Naive thymus-derived CD4-positive, alpha-beta T cell (primary cell): Measurements from ENCODE around the gene NUDT8. TPM values are rescaled to one million over a fixed set of nuclear protein-coding genes. Genes with fewer than 3 reads are reported as not detected.
"Not testable (repeated sequence)": the region's sequence is repeated elsewhere in the genome, so short reads cannot be mapped to it uniquely, and the experiment has no call there.

Experiments used
- ATAC-seq: fragments of 150-1000 bp; cut with Tn5 transposase; 2 replicates; pipeline ENCODE4 v1.10.0; 2021; ENCODE audit warnings: mild to moderate bottlenecking, moderate library complexity
- CTCF ChIA-PET: fragments of 350-600 bp; sonication (Branson Sonifier 250); formaldehyde crosslinking; loops from one replicate; lab custom pipeline; 2021; ENCODE audit warnings: antibody characterized with exemption; lab: Charles Lee
- POLR2A ChIA-PET: fragments of 350-600 bp; sonication (Branson Sonifier 250); formaldehyde crosslinking; loops from one replicate; lab custom pipeline; 2021; ENCODE audit warnings: antibody characterized with exemption, inconsistent platforms; lab: Charles Lee
- DNase-seq, 9 donors: peaks; one replicate each; pipeline versions ENCODE4 v3.0.0 to v3.0.0-alpha.2; 2020 to 2022; ENCODE audit warnings: mixed read lengths in 1 of 9
- H3K27ac ChIP-seq: one replicate; pipeline ENCODE4 v1.7.0; 2013; ENCODE audit warnings: mild to moderate bottlenecking, low read depth, low read length, moderate library complexity
- H3K27me3 ChIP-seq, 2 donors: one replicate each; pipeline ENCODE4 v1.7.0; 2013; ENCODE audit warnings: low read length in 2 of 2, mild to moderate bottlenecking in 2 of 2, moderate library complexity in 2 of 2; ENCODE audit not compliant: control insufficient read depth in 2 of 2, insufficient read depth in 2 of 2
- H3K36me3 ChIP-seq, 3 experiments: 1 replicate in 2 of 3; 2 replicates in 1 of 3; pipeline ENCODE4 v1.7.0; 2013; ENCODE audit warnings: low read length in 3 of 3, mild to moderate bottlenecking in 3 of 3, moderate library complexity in 1 of 3; ENCODE audit not compliant: insufficient read depth in 3 of 3, control insufficient read depth in 2 of 3
- H3K4me1 ChIP-seq, 2 donors: one replicate each; pipeline ENCODE4 v1.7.0; 2013; ENCODE audit warnings: low read length in 2 of 2, mild to moderate bottlenecking in 2 of 2, moderate library complexity in 1 of 2; ENCODE audit not compliant: control insufficient read depth in 2 of 2, insufficient read depth in 2 of 2
- H3K4me3 ChIP-seq: 2 replicates; pipeline ENCODE4 v1.7.0; 2013; ENCODE audit warnings: mild to moderate bottlenecking, low read length
- H3K9me3 ChIP-seq, 3 experiments: 1 replicate in 2 of 3; 2 replicates in 1 of 3; pipeline ENCODE4 v1.7.0; 2013; ENCODE audit warnings: low read length in 3 of 3; ENCODE audit not compliant: control insufficient read depth in 2 of 3
- H3K27ac Mint-ChIP-seq, 9 donors: one replicate each; pipeline ENCODE4 v1.8.0; 2020 to 2022; ENCODE audit warnings: mixed read lengths in 9 of 9, mild to moderate bottlenecking in 8 of 9, moderate library complexity in 5 of 9, inconsistent platforms in 2 of 9
- H3K27me3 Mint-ChIP-seq, 5 donors: one replicate each; pipeline ENCODE4 v1.8.0; 2021 to 2022; ENCODE audit warnings: mixed read lengths in 5 of 5, mild to moderate bottlenecking in 1 of 5
- H3K36me3 Mint-ChIP-seq, 5 donors: one replicate each; pipeline ENCODE4 v1.8.0; 2020 to 2022; ENCODE audit warnings: mixed read lengths in 5 of 5, mild to moderate bottlenecking in 3 of 5, inconsistent platforms in 1 of 5
- H3K4me1 Mint-ChIP-seq, 7 donors: one replicate each; pipeline ENCODE4 v1.8.0; 2020 to 2022; ENCODE audit warnings: mixed read lengths in 7 of 7, mild to moderate bottlenecking in 3 of 7, inconsistent platforms in 1 of 7
- H3K4me3 Mint-ChIP-seq, 10 donors: one replicate each; pipeline ENCODE4 v1.8.0; 2020 to 2022; ENCODE audit warnings: mild to moderate bottlenecking in 10 of 10, mixed read lengths in 10 of 10, moderate library complexity in 6 of 10, inconsistent platforms in 2 of 10
- H3K9me3 Mint-ChIP-seq, 11 donors: one replicate each; pipeline ENCODE4 v1.8.0; 2020 to 2022; ENCODE audit warnings: mixed read lengths in 11 of 11, mild to moderate bottlenecking in 4 of 11, inconsistent platforms in 1 of 11, moderate library complexity in 1 of 11
- intact Hi-C, 2 donors: fragments of 100-400 bp; cut with micrococcal nuclease; formaldehyde crosslinking; loops; one replicate each; pipeline ENCODE4 v1.15.1; 2023
- polyA plus RNA-seq, 2 donors: library from polyadenylated mRNA; unstranded; fragments of 300-500 nt; fragmentation: Illumina TruSeq; gene quantifications; one replicate each; pipeline ENCODE4 v1.2.3, GENCODE V29; 2021
- total RNA-seq, 6 experiments: library from RNA in 5 of 6; stranded (reverse) in 5 of 6; gene quantifications; 1 replicate in 5 of 6; 2 replicates in 1 of 6; pipeline ENCODE4 v1.2.3 and lab custom pipeline; 2021 to 2026

NUDT8 gene
- total and polyA plus RNA-seq, 7 experiments from 2014 or later = 3.1 to 10.4 (median 3.8) TPM

GRCh38 chr11:67628710-67629385 lies 889 bp downstream of the NUDT8 start:
- Histone ChIP-seq H3K9me3 (no peaks in the 10 kb centered on the region), H3K36me3 (no peaks in the 10 kb centered on the region), H3K27ac (no peak overlapping the region), H3K27me3 (no peaks in the 10 kb centered on the region), H3K4me3 (no peak overlapping the region), H3K4me1 (peaks cover 8 to 9% of the 10 kb centered on the region in 2 donors)
- no peaks in the 10 kb centered on the region for H3K27me3 Mint-ChIP-seq
- H3K4me1 Mint-ChIP-seq = peaks cover 5 to 18% (median 10%) of the 10 kb centered on the region in 7 donors
- H3K36me3 Mint-ChIP-seq = no peaks in the 10 kb centered on the region
- no peak for DNase-seq
- ChIA-PET CTCF (interaction anchor here (0.5 to 2.4 kb wide), 13 partner anchors 11 to 1114 kb away, joined by 3 to 13 read pairs (median 4); partner anchors contain the start of gene ACY3), POLR2A (interaction anchor here (0.8 to 3.0 kb wide), 9 partner anchors 10 to 1012 kb away, joined by 3 to 27 read pairs (median 4); partner anchors contain the start of genes ACY3, GSTP1 and RBM14)
- intact Hi-C loops = loop anchor here (1.0 to 5.0 kb wide), 3 partner anchors 30 to 121 kb away; partner anchors contain the start of gene CDK2AP2 (in 1 of the 2)
- H3K27ac Mint-ChIP-seq = peak overlapping the region in 2 of 9 donors; percentile 69 to 91
- ATAC-seq = no peak
- H3K4me3 Mint-ChIP-seq = peak overlapping the region in 9 of 10 donors; percentile 26 to 94 (median 87)
- no peaks in the 10 kb centered on the region for H3K9me3 Mint-ChIP-seq

GRCh38 chr11:67627812-67628624 lies 1.7 kb downstream of the NUDT8 start:
- ATAC-seq (no peak), DNase-seq (peak in 1 of 9 donors; percentile 9)
- Mint-ChIP-seq H3K4me3 (peak overlapping the region in 2 of 10 donors; percentile 33 to 55), H3K4me1 (peaks cover 5 to 18% (median 10%) of the 10 kb centered on the region in 7 donors), H3K36me3 (no peaks in the 10 kb centered on the region), H3K9me3 (no peaks in the 10 kb centered on the region), H3K27ac (peak overlapping the region in 2 of 9 donors; percentile 45 to 60), H3K27me3 (no peaks in the 10 kb centered on the region)
- Histone ChIP-seq H3K27ac (no peak overlapping the region), H3K9me3 (no peaks in the 10 kb centered on the region), H3K36me3 (no peaks in the 10 kb centered on the region), H3K4me3 (no peak overlapping the region), H3K27me3 (no peaks in the 10 kb centered on the region), H3K4me1 (peaks cover 8 to 9% of the 10 kb centered on the region in 2 donors)
- intact Hi-C loops = loop anchor here in 1 of 2 donors (5.0 kb wide), 1 partner anchor 84 kb away; no protein-coding TSS in a partner anchor
- CTCF ChIA-PET = interaction anchor here (0.6 to 2.4 kb wide), 9 partner anchors 10 to 271 kb away, joined by 3 to 13 read pairs (median 4); partner anchors contain the start of gene ACY3
- POLR2A ChIA-PET = interaction anchor here (1.2 to 3.0 kb wide), 3 partner anchors 10 to 13 kb away, joined by 3 to 27 read pairs (median 3); no protein-coding TSS in a partner anchor

GRCh38 chr11:67627441-67627811 lies 2.3 kb downstream of the NUDT8 start:
- ATAC-seq (no peak), DNase-seq (no peak)
- Histone ChIP-seq H3K4me3 (no peak overlapping the region), H3K4me1 (peaks cover 8 to 9% of the 10 kb centered on the region in 2 donors), H3K9me3 (no peaks in the 10 kb centered on the region), H3K27ac (no peak overlapping the region), H3K36me3 (no peaks in the 10 kb centered on the region), H3K27me3 (no peaks in the 10 kb centered on the region)
- Mint-ChIP-seq H3K27me3 (no peaks in the 10 kb centered on the region), H3K9me3 (no peaks in the 10 kb centered on the region), H3K4me1 (peaks cover 5 to 18% (median 10%) of the 10 kb centered on the region in 7 donors), H3K4me3 (no peak overlapping the region), H3K27ac (peak overlapping the region in 2 of 9 donors; percentile 45 to 60), H3K36me3 (no peaks in the 10 kb centered on the region)
- CTCF ChIA-PET = interaction anchor here (1.1 to 2.4 kb wide), 5 partner anchors 9 to 32 kb away, joined by 3 to 13 read pairs (median 3); no protein-coding TSS in a partner anchor
- POLR2A ChIA-PET = interaction anchor here (1.2 kb wide), 1 partner anchor 9 kb away, joined by 3 read pairs; no protein-coding TSS in a partner anchor
- intact Hi-C loops = loop anchor here in 1 of 2 donors (5.0 kb wide), 1 partner anchor 85 kb away; no protein-coding TSS in a partner anchor

- Histone ChIP-seq H3K27me3 (no peaks in the 10 kb centered on the region), H3K4me1 (peaks cover 8 to 9% of the 10 kb centered on the region in 2 donors), H3K27ac (no peak overlapping the region), H3K9me3 (no peaks in the 10 kb centered on the region), H3K36me3 (no peaks in the 10 kb centered on the region), H3K4me3 (no peak overlapping the region)
- intact Hi-C loops = loop anchor here in 1 of 2 donors (5.0 kb wide), 1 partner anchor 85 kb away; no protein-coding TSS in a partner anchor
- DNase-seq (peak in 1 of 9 donors; percentile 6), ATAC-seq (no peak)
- Mint-ChIP-seq H3K4me3 (no peak overlapping the region), H3K9me3 (no peaks in the 10 kb centered on the region), H3K27me3 (no peaks in the 10 kb centered on the region), H3K36me3 (no peaks in the 10 kb centered on the region), H3K27ac (peak overlapping the region in 2 of 9 donors; percentile 48 to 57), H3K4me1 (peaks cover 5 to 18% (median 10%) of the 10 kb centered on the region in 7 donors)
- ChIA-PET CTCF (interaction anchor here (1.2 to 1.5 kb wide), 4 partner anchors 9 to 25 kb away, joined by 3 to 8 read pairs (median 3); no protein-coding TSS in a partner anchor), POLR2A (interaction anchor here (0.9 to 1.2 kb wide), 2 partner anchors 9 to 13 kb away, joined by 3 read pairs; no protein-coding TSS in a partner anchor)
These were observed 2.8 kb downstream of the NUDT8 start for GRCh38 chr11:67626970-67627369.

GRCh38 chr11:67626131-67626833 lies 3.5 kb downstream of the NUDT8 start:
- H3K9me3 ChIP-seq, ATAC-seq, H3K4me1 ChIP-seq, H3K27ac ChIP-seq, H3K27me3 Mint-ChIP-seq, H3K9me3 Mint-ChIP-seq, H3K4me3 Mint-ChIP-seq, H3K4me3 ChIP-seq, H3K27me3 ChIP-seq, H3K36me3 ChIP-seq, H3K36me3 Mint-ChIP-seq: not testable (repeated sequence)
- intact Hi-C loops = loop anchor here in 1 of 2 donors (5.0 kb wide), 1 partner anchor 86 kb away; no protein-coding TSS in a partner anchor
- Mint-ChIP-seq H3K27ac (peak overlapping the region in 2 of 9 donors; percentile 48 to 57), H3K4me1 (peaks cover 5 to 18% (median 10%) of the 10 kb centered on the region in 7 donors)
- POLR2A ChIA-PET = interaction anchor here (0.9 kb wide), 1 partner anchor 12 kb away, joined by 3 read pairs; no protein-coding TSS in a partner anchor
- CTCF ChIA-PET = interaction anchor here (1.2 to 1.5 kb wide), 4 partner anchors 8 to 25 kb away, joined by 3 to 8 read pairs (median 3); no protein-coding TSS in a partner anchor
- DNase-seq = peak in 1 of 9 donors; percentile 4
